Measurements from ENCODE around the gene NCAPD3.

The NCAPD3 gene

DNA sequence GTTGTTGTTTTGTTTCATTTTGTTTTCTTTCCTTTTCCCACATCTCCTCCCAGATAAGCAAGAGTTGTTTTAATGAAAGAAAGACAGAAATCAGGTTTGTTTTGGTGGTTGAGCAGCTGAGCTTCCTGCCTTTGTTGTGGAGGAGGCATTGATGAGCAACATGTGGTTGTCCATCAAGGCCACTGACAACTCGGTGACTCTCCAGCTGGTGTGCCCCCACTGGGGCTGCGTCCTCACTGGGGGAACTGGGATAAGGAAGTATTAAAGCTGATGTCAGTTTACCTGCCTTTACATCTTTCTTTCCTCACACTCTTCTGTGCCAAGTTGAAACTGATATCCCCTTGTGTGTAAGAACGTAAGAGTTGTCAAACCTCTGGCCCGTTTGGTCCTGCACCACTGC is 6.6 kb upstream of the NCAPD3 start:
- Histone ChIP-seq H3K4me1 (ENCODE audit: control insufficient read depth, low read length) (peaks cover 40% of the 10 kb centered on the region), H3K4me2 (ENCODE audit: low read length) (no peak overlapping the region), H3K4me3 (ENCODE audit: low read length) (no peak overlapping the region), H3K9me2 (replicated peaks; ENCODE audit: control insufficient read depth, low read length) (no peaks in the 10 kb centered on the region), H3F3A (ENCODE audit: control insufficient read depth, insufficient read depth) (peaks cover 3% of the 10 kb centered on the region; the same call in 1 of the 2 replicates), H3K27me3 (ENCODE audit: control insufficient read depth, low read length) (peaks cover 74% of the 10 kb centered on the region), H3K27ac (ENCODE audit: low read depth, low read length) (no peak overlapping the region), H3K79me2 (ENCODE audit: control insufficient read depth, low read length) (no peaks in the 10 kb centered on the region), H3K36me3 (ENCODE audit: control insufficient read depth, low read length) (no peaks in the 10 kb centered on the region), H4K20me1 (ENCODE audit: control insufficient read depth, insufficient read depth, low read depth, low read length) (peaks cover 58% of the 10 kb centered on the region), H3K9me3 (ENCODE audit: control insufficient read depth, insufficient read depth, low read length) (no peaks in the 10 kb centered on the region)
- TF ChIP-seq EZH2phosphoT487 (IDR thresholded peaks at IDR 0.05; ENCODE audit: borderline replicate concordance, low read length), result 0 out of 2 replicates have a peak, but pooled peaks have one; percentile 12
- TF ChIP-seq, protein P1, sequence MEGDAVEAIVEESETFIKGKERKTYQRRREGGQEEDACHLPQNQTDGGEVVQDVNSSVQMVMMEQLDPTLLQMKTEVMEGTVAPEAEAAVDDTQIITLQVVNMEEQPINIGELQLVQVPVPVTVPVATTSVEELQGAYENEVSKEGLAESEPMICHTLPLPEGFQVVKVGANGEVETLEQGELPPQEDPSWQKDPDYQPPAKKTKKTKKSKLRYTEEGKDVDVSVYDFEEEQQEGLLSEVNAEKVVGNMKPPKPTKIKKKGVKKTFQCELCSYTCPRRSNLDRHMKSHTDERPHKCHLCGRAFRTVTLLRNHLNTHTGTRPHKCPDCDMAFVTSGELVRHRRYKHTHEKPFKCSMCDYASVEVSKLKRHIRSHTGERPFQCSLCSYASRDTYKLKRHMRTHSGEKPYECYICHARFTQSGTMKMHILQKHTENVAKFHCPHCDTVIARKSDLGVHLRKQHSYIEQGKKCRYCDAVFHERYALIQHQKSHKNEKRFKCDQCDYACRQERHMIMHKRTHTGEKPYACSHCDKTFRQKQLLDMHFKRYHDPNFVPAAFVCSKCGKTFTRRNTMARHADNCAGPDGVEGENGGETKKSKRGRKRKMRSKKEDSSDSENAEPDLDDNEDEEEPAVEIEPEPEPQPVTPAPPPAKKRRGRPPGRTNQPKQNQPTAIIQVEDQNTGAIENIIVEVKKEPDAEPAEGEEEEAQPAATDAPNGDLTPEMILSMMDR (IDR thresholded peaks at IDR 0.05; ENCODE audit: low read depth, low read length, poor library complexity, severe bottlenecking), result no peak

DNA sequence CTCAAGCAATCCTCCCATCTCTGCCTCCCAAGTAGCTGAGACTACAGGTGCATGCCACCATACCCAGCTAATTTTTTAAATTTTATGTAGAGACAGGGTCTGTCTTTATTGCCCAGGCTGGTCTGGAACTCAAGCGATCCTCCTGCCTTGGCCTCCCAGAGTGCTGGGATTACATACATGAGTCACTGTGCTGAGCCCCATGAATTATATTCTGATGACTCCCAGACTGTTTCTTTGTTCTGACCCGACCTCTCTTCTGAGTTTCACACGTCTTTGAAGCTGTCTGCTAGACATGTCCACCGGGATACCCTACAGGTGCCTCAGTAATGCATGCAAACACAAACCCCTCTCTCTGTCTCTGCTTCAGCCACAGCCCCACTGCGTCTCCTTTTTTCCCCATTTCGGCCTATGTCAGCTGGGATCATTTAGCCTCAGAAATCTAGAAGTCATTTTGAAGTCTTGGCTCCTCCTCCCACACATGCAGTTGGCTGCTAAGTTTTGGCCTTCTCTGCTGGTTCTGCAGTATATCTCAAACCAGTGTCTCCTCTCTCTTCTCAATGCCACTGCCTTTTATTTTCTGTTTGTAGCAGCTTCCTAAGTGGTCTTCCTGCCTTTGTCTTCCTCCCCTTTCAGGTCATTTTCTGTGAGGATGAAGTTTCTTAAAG is 5.5 kb upstream of the NCAPD3 start:
- H3K9me2 ChIP-seq (replicated peaks; ENCODE audit: control insufficient read depth, low read length), result no peaks in the 10 kb centered on the region
- peaks cover 61% of the 10 kb centered on the region for H4K20me1 ChIP-seq (ENCODE audit: control insufficient read depth, insufficient read depth, low read depth, low read length)
- peaks cover 74% of the 10 kb centered on the region for H3K27me3 ChIP-seq (ENCODE audit: control insufficient read depth, low read length)
- peak overlapping the region; percentile 25; the same call in 1 of the 2 replicates for H3K4me2 ChIP-seq (ENCODE audit: low read length)
- TF ChIP-seq, protein P1 (IDR thresholded peaks at IDR 0.05; ENCODE audit: low read depth, low read length, poor library complexity, severe bottlenecking), result no peak
- no peak for TF ChIP-seq EZH2phosphoT487 (IDR thresholded peaks at IDR 0.05; ENCODE audit: borderline replicate concordance, low read length)
- H3K4me1 ChIP-seq (ENCODE audit: control insufficient read depth, low read length), result peaks cover 46% of the 10 kb centered on the region
- H3K36me3 ChIP-seq (ENCODE audit: control insufficient read depth, low read length), result no peaks in the 10 kb centered on the region
- H3F3A ChIP-seq (ENCODE audit: control insufficient read depth, insufficient read depth), result peaks cover 3% of the 10 kb centered on the region; the same call in 1 of the 2 replicates
- H3K79me2 ChIP-seq (ENCODE audit: control insufficient read depth, low read length), result no peaks in the 10 kb centered on the region
- H3K9me3 ChIP-seq (ENCODE audit: control insufficient read depth, insufficient read depth, low read length), result no peaks in the 10 kb centered on the region
- H3K27ac ChIP-seq (ENCODE audit: low read depth, low read length), result no peak overlapping the region
- no peak overlapping the region for H3K4me3 ChIP-seq (ENCODE audit: low read length)

DNA sequence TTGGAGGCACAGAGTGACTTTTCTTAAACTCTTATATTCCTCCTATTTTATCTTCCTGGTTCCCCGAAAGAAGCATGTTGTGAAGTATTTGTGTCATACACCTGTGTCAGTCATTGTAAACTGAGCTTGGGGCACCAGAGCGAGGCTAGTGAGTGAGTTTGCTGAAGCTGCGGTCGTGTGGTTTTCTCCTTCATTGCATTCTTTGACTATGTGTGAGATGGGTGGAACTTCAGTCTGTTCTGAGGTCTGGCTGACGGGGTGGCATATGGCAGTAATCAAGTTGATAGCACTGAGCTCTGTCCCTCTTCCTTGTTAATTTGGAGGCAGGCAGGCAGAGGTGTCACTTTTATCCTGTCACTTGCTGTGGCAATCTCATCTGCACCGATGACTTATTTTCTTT is 4.9 kb upstream of the NCAPD3 start:
- Histone ChIP-seq H3K9me2 (replicated peaks; ENCODE audit: control insufficient read depth, low read length) (no peaks in the 10 kb centered on the region), H3K4me2 (ENCODE audit: low read length) (peak overlapping the region; percentile 37), H3K9me3 (ENCODE audit: control insufficient read depth, insufficient read depth, low read length) (no peaks in the 10 kb centered on the region), H3K79me2 (ENCODE audit: control insufficient read depth, low read length) (peaks cover 2% of the 10 kb centered on the region), H3K4me3 (ENCODE audit: low read length) (no peak overlapping the region), H4K20me1 (ENCODE audit: control insufficient read depth, insufficient read depth, low read depth, low read length) (peaks cover 61% of the 10 kb centered on the region), H3K27ac (ENCODE audit: low read depth, low read length) (no peak overlapping the region), H3K36me3 (ENCODE audit: control insufficient read depth, low read length) (no peaks in the 10 kb centered on the region), H3F3A (ENCODE audit: control insufficient read depth, insufficient read depth) (peaks cover 3% of the 10 kb centered on the region; the same call in 1 of the 2 replicates), H3K4me1 (ENCODE audit: control insufficient read depth, low read length) (peaks cover 48% of the 10 kb centered on the region), H3K27me3 (ENCODE audit: control insufficient read depth, low read length) (peaks cover 74% of the 10 kb centered on the region)
- TF ChIP-seq, protein P1 (IDR thresholded peaks at IDR 0.05; ENCODE audit: low read depth, low read length, poor library complexity, severe bottlenecking), result no peak
- peak; percentile 64; the same call in 1 of the 2 replicates for TF ChIP-seq EZH2phosphoT487 (IDR thresholded peaks at IDR 0.05; ENCODE audit: borderline replicate concordance, low read length)

Measured in DOHH2 (cell line).